HK-2 (cell line): Measurements from ENCODE around the gene ALDH1L1.

ENCODE experiments used
- DNase-seq: peaks from one replicate; pipeline ENCODE4 v3.0.0-alpha.2; 2018; ENCODE audit not compliant: unreplicated experiment

Gene ALDH1L1

GRCh38 chr3:126119976-126120375, 60.4 kb downstream of the ALDH1L1 start:
- DNase-seq, result no peak

GRCh38 chr3:126119008-126119675, 61.2 kb downstream of the ALDH1L1 start:
- DNase-seq, result no peak

GRCh38 chr3:126118591-126118990, 61.8 kb downstream of the ALDH1L1 start:
- DNase-seq, result no peak

GRCh38 chr3:126117786-126118185, 62.6 kb downstream of the ALDH1L1 start:
- DNase-seq, result no peak

GRCh38 chr3:126117212-126117611, 63.2 kb downstream of the ALDH1L1 start:
- DNase-seq, result no peak

GRCh38 chr3:126116526-126116925, 63.9 kb downstream of the ALDH1L1 start:
- DNase-seq, result no peak

- no peak for DNase-seq
These were observed 65.7 kb downstream of the ALDH1L1 start for GRCh38 chr3:126114443-126115386.

- no peak for DNase-seq
These were observed 66.5 kb downstream of the ALDH1L1 start for GRCh38 chr3:126113733-126114442.

GRCh38 chr3:126113238-126113555, 67.2 kb downstream of the ALDH1L1 start:
- no peak for DNase-seq

- no peak for DNase-seq
These were observed 67.7 kb downstream of the ALDH1L1 start for GRCh38 chr3:126112531-126113237.

- DNase-seq, result no peak
These were observed 68.6 kb downstream of the ALDH1L1 start for GRCh38 chr3:126111566-126112475.

- DNase-seq, result no peak
These were observed 69.2 kb downstream of the ALDH1L1 start for GRCh38 chr3:126111126-126111551.

GRCh38 chr3:126110431-126111125, 69.8 kb downstream of the ALDH1L1 start:
- no peak for DNase-seq

GRCh38 chr3:126109880-126110235, 70.5 kb downstream of the ALDH1L1 start:
- DNase-seq, result no peak

GRCh38 chr3:126109146-126109879, 71.1 kb downstream of the ALDH1L1 start:
- DNase-seq, result no peak

GRCh38 chr3:126108676-126109050, 71.7 kb downstream of the ALDH1L1 start:
- no peak for DNase-seq

GRCh38 chr3:126107957-126108675, 72.3 kb downstream of the ALDH1L1 start:
- no peak for DNase-seq

- no peak for DNase-seq
These were observed 73.0 kb downstream of the ALDH1L1 start for GRCh38 chr3:126107203-126107939.
